Osteocyte (in vitro differentiated cells): Measurements from ENCODE around the gene KCTD16. TPM values are rescaled to one million over a fixed set of nuclear protein-coding genes. Genes with fewer than 3 reads are reported as not detected.

ENCODE experiments used
- DNase-seq: peaks from one replicate; pipeline ENCODE4 v3.0.0; 2021; ENCODE audit warnings: mixed read lengths; ENCODE audit not compliant: unreplicated experiment; ENCODE audit errors: extremely low spot score
- H3K27ac Mint-ChIP-seq: one replicate; pipeline ENCODE4 v1.8.0; 2021; ENCODE audit warnings: mild to moderate bottlenecking, mixed read lengths; ENCODE audit not compliant: unreplicated experiment
- H3K27me3 Mint-ChIP-seq: one replicate; pipeline ENCODE4 v1.8.0; 2021; ENCODE audit warnings: mixed read lengths; ENCODE audit not compliant: unreplicated experiment
- H3K36me3 Mint-ChIP-seq: one replicate; pipeline ENCODE4 v1.8.0; 2021; ENCODE audit warnings: mixed read lengths; ENCODE audit not compliant: unreplicated experiment
- H3K4me1 Mint-ChIP-seq: one replicate; pipeline ENCODE4 v1.8.0; 2021; ENCODE audit warnings: mixed read lengths; ENCODE audit not compliant: unreplicated experiment
- H3K4me3 Mint-ChIP-seq: one replicate; pipeline ENCODE4 v1.8.0; 2021; ENCODE audit warnings: mild to moderate bottlenecking, moderate library complexity, mixed read lengths; ENCODE audit not compliant: unreplicated experiment
- H3K9me3 Mint-ChIP-seq: one replicate; pipeline ENCODE4 v1.8.0; 2021; ENCODE audit warnings: mixed read lengths; ENCODE audit not compliant: unreplicated experiment
- CTCF ChIP-seq: fragments of 200-600 bp; sonication (generic); IDR thresholded peaks from 2 replicates; pipeline ENCODE4 v1.5.0; 2021; ENCODE audit warnings: antibody characterized with exemption, mild to moderate bottlenecking, moderate library complexity
- total RNA-seq: library from RNA; stranded (reverse); gene quantifications from 2 replicates; pipeline ENCODE4 v1.2.1, GENCODE V29; 2021

The KCTD16 gene
- total RNA-seq, 1 donor from 2014 or later: 0.51 TPM

GRCh38 chr5:144391044-144391443, 220.4 kb downstream of the KCTD16 start:
- DNase-seq: no peak
- H3K27me3 Mint-ChIP-seq: no peaks in the 10 kb centered on the region
- no peak overlapping the region for H3K4me3 Mint-ChIP-seq
- H3K36me3 Mint-ChIP-seq: no peaks in the 10 kb centered on the region
- no peaks in the 10 kb centered on the region for H3K9me3 Mint-ChIP-seq
- H3K27ac Mint-ChIP-seq: no peak overlapping the region
- H3K4me1 Mint-ChIP-seq: no peaks in the 10 kb centered on the region
- TF ChIP-seq CTCF: no peak

- H3K4me1 Mint-ChIP-seq: no peaks in the 10 kb centered on the region
- TF ChIP-seq CTCF: no peak
- H3K27ac Mint-ChIP-seq: no peak overlapping the region
- no peak overlapping the region for H3K4me3 Mint-ChIP-seq
- no peaks in the 10 kb centered on the region for H3K36me3 Mint-ChIP-seq
- no peak for DNase-seq
- no peaks in the 10 kb centered on the region for H3K27me3 Mint-ChIP-seq
- H3K9me3 Mint-ChIP-seq: no peaks in the 10 kb centered on the region
Measured at GRCh38 chr5:144393641-144394435, 223.2 kb downstream of the KCTD16 start.

GRCh38 chr5:144395704-144396103, 225.0 kb downstream of the KCTD16 start:
- no peak overlapping the region for H3K4me3 Mint-ChIP-seq
- DNase-seq: no peak
- H3K9me3 Mint-ChIP-seq: no peaks in the 10 kb centered on the region
- no peak overlapping the region for H3K27ac Mint-ChIP-seq
- H3K27me3 Mint-ChIP-seq: peaks cover 1% of the 10 kb centered on the region
- no peaks in the 10 kb centered on the region for H3K36me3 Mint-ChIP-seq
- H3K4me1 Mint-ChIP-seq: no peaks in the 10 kb centered on the region
- TF ChIP-seq CTCF: no peak

- Mint-ChIP-seq H3K9me3 (no peaks in the 10 kb centered on the region), H3K4me1 (no peaks in the 10 kb centered on the region), H3K27ac (no peak overlapping the region), H3K4me3 (no peak overlapping the region), H3K36me3 (no peaks in the 10 kb centered on the region), H3K27me3 (peaks cover 2% of the 10 kb centered on the region)
- DNase-seq: no peak
- no peak for TF ChIP-seq CTCF
Measured at GRCh38 chr5:144403058-144403457, 232.4 kb downstream of the KCTD16 start.

GRCh38 chr5:144403817-144404420, 233.2 kb downstream of the KCTD16 start:
- peaks cover 2% of the 10 kb centered on the region for H3K27me3 Mint-ChIP-seq
- no peaks in the 10 kb centered on the region for H3K9me3 Mint-ChIP-seq
- H3K36me3 Mint-ChIP-seq: no peaks in the 10 kb centered on the region
- no peak overlapping the region for H3K27ac Mint-ChIP-seq
- DNase-seq: no peak
- no peak for TF ChIP-seq CTCF
- H3K4me1 Mint-ChIP-seq: no peaks in the 10 kb centered on the region
- no peak overlapping the region for H3K4me3 Mint-ChIP-seq
